ENCODE results near the gene BEAN1.

Gene BEAN1

DNA sequence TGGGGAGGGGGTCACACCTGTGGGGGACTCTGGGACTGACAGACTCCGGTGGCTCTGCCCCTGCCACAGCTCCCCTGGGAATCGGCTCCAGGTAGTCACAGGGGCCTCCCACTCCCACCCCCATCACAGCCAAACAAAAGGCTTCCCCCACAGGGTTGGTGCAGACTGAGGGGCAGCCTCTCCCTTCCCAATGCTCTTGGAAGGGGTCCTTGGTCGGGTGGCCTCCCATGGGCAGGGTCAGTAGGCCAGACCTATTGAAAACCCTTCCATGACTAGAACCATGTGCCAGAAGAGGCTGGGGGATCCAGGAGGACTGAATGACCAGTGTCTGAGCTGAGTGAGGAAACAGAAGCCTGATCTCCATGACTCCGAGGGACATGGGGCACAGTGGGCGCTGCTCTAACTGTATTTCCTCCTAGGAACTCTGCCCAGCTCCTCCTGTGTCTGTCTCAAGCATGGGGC, 94.2 kb downstream of the BEAN1 start:
- Histone ChIP-seq H3K27me3 (ENCODE audit: insufficient read depth, poor library complexity, severe bottlenecking) (no peaks in the 10 kb centered on the region), H3K27ac (replicated peaks) (peak overlapping the region; percentile 99), H3K4me3 (replicated peaks; ENCODE audit: insufficient read depth, low read length) (no peak overlapping the region)
- TF ChIP-seq POLR2AphosphoS5 (IDR thresholded peaks at IDR 0.05; ENCODE audit: low read depth) (no peak), SPI1 (IDR thresholded peaks at IDR 0.05; ENCODE audit: borderline replicate concordance, low read depth) (no peak), GABPA (IDR thresholded peaks at IDR 0.05; ENCODE audit: low read depth) (no peak)
- TF ChIP-seq, protein P1, sequence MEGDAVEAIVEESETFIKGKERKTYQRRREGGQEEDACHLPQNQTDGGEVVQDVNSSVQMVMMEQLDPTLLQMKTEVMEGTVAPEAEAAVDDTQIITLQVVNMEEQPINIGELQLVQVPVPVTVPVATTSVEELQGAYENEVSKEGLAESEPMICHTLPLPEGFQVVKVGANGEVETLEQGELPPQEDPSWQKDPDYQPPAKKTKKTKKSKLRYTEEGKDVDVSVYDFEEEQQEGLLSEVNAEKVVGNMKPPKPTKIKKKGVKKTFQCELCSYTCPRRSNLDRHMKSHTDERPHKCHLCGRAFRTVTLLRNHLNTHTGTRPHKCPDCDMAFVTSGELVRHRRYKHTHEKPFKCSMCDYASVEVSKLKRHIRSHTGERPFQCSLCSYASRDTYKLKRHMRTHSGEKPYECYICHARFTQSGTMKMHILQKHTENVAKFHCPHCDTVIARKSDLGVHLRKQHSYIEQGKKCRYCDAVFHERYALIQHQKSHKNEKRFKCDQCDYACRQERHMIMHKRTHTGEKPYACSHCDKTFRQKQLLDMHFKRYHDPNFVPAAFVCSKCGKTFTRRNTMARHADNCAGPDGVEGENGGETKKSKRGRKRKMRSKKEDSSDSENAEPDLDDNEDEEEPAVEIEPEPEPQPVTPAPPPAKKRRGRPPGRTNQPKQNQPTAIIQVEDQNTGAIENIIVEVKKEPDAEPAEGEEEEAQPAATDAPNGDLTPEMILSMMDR (IDR thresholded peaks at IDR 0.05; ENCODE audit: insufficient read depth, low read length): no peak
- TF ChIP-seq, protein P2, sequence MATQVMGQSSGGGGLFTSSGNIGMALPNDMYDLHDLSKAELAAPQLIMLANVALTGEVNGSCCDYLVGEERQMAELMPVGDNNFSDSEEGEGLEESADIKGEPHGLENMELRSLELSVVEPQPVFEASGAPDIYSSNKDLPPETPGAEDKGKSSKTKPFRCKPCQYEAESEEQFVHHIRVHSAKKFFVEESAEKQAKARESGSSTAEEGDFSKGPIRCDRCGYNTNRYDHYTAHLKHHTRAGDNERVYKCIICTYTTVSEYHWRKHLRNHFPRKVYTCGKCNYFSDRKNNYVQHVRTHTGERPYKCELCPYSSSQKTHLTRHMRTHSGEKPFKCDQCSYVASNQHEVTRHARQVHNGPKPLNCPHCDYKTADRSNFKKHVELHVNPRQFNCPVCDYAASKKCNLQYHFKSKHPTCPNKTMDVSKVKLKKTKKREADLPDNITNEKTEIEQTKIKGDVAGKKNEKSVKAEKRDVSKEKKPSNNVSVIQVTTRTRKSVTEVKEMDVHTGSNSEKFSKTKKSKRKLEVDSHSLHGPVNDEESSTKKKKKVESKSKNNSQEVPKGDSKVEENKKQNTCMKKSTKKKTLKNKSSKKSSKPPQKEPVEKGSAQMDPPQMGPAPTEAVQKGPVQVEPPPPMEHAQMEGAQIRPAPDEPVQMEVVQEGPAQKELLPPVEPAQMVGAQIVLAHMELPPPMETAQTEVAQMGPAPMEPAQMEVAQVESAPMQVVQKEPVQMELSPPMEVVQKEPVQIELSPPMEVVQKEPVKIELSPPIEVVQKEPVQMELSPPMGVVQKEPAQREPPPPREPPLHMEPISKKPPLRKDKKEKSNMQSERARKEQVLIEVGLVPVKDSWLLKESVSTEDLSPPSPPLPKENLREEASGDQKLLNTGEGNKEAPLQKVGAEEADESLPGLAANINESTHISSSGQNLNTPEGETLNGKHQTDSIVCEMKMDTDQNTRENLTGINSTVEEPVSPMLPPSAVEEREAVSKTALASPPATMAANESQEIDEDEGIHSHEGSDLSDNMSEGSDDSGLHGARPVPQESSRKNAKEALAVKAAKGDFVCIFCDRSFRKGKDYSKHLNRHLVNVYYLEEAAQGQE (IDR thresholded peaks at IDR 0.05; ENCODE audit: insufficient replicate concordance, low read depth): no peak
- peak in 1 of 2 experiments; percentile 18 for DNase-seq (ENCODE audit: low read depth in 1 of 2, low spot score in 1 of 2)

DNA sequence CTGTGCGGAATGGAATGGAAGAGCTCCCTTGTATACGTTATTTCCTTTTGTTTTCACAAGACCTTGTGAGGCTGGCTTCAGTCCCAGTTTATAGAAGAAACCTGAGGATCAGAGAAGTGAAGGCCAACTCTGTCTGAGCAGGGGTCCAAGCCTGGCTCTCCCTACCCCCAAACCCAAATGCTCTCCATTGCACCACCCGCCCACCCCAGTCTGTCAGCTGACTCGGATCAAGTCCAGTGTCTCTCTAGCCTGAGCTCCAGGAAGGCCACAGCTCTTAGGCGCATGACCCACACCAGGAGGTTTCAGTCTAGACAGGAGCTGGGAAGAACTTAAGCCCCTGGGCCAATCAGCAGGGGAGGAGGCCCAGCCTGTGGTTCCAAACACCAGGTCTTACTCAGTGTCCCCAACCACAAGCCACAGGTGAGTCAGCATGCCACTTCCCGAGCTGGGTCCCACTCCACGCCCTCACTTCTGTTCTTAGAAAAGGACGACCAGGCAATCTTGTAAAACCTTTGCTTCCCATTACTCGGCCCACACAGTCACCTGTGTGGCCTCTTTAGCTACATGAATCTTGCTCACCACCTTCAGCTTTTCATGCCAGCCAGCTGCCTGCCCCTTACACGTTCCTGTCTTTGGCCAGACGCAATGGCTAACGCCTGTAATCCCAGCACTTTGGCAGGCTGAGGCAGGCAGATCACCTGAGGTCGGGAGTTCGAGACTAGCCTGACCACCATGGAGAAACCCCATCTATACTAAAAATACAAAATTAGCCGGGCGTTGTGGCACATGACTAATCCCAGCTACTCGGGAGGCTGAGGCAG, 95.1 kb downstream of the BEAN1 start:
- Histone ChIP-seq H3K27ac (replicated peaks) (peak overlapping the region; percentile 99), H3K27me3 (ENCODE audit: insufficient read depth, poor library complexity, severe bottlenecking) (no peaks in the 10 kb centered on the region), H3K4me3 (replicated peaks; ENCODE audit: insufficient read depth, low read length) (no peak overlapping the region)
- TF ChIP-seq, protein P1 (IDR thresholded peaks at IDR 0.05; ENCODE audit: insufficient read depth, low read length): no peak
- TF ChIP-seq SPI1 (IDR thresholded peaks at IDR 0.05; ENCODE audit: borderline replicate concordance, low read depth) (peak; percentile 43; the same call in 1 of the 2 replicates), POLR2AphosphoS5 (IDR thresholded peaks at IDR 0.05; ENCODE audit: low read depth) (peak; percentile 83)
- peak; percentile 94 to 98 for DNase-seq (ENCODE audit: low read depth in 1 of 2, low spot score in 1 of 2)

DNA sequence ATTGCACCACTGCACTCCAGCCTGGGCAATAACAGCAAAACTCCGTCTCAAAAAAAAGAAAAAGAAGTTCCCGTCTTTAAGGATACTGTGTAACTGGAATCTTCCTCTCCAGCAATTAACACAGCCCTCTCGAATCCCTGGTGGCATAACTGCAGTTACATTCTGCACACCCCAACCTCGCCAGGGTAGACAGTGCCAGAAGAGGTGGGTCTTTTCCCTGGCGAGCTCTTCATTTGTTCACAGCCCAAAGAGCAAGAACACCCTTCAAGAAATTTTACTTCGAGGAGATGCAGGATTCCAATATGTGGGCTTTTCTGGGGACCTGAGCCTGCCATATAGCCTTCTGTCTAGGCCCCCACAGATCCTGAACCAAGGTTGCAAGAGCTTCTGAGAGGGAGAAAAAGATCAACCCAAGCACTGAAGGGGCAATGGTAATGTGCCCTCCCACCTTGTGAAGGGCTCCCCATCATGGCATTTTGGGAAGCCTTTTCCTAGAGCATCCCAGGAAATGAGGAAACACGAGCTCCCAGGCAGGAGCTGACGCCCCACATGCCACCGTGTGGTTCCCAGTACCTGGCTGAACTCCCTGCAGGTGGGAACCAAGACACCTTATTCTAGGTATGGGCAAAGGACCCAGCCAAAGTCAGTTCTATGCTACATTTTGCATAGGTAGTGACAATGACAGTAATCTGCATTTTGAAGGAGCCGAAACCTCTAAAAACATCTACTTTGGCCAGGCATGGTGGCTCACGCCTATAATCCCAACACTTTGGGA, 95.9 kb downstream of the BEAN1 start:
- H3K4me3 ChIP-seq (replicated peaks; ENCODE audit: insufficient read depth, low read length): no peak overlapping the region
- no peaks in the 10 kb centered on the region for H3K27me3 ChIP-seq (ENCODE audit: insufficient read depth, poor library complexity, severe bottlenecking)
- TF ChIP-seq, protein P2 (IDR thresholded peaks at IDR 0.05; ENCODE audit: insufficient replicate concordance, low read depth): no peak
- TF ChIP-seq, protein P1 (IDR thresholded peaks at IDR 0.05; ENCODE audit: insufficient read depth, low read length): no peak
- TF ChIP-seq POLR2AphosphoS5 (IDR thresholded peaks at IDR 0.05; ENCODE audit: low read depth): no peak
- no peak for TF ChIP-seq SPI1 (IDR thresholded peaks at IDR 0.05; ENCODE audit: borderline replicate concordance, low read depth)
- no peak for TF ChIP-seq GABPA (IDR thresholded peaks at IDR 0.05; ENCODE audit: low read depth)
- peak overlapping the region; percentile 99 for H3K27ac ChIP-seq (replicated peaks)
- DNase-seq (ENCODE audit: low read depth in 1 of 2, low spot score in 1 of 2): no peak

All from HL-60 (cell line).